HG02678 (cell line): ENCODE results near the gene TMF1.

Source experiments
- ATAC-seq: cut with Tn5 transposase; IDR thresholded peaks from one replicate; pipeline ENCODE4 v1.9.1; 2021; ENCODE audit warnings: mild to moderate bottlenecking, moderate library complexity; ENCODE audit not compliant: unreplicated experiment

The TMF1 gene, protein sequence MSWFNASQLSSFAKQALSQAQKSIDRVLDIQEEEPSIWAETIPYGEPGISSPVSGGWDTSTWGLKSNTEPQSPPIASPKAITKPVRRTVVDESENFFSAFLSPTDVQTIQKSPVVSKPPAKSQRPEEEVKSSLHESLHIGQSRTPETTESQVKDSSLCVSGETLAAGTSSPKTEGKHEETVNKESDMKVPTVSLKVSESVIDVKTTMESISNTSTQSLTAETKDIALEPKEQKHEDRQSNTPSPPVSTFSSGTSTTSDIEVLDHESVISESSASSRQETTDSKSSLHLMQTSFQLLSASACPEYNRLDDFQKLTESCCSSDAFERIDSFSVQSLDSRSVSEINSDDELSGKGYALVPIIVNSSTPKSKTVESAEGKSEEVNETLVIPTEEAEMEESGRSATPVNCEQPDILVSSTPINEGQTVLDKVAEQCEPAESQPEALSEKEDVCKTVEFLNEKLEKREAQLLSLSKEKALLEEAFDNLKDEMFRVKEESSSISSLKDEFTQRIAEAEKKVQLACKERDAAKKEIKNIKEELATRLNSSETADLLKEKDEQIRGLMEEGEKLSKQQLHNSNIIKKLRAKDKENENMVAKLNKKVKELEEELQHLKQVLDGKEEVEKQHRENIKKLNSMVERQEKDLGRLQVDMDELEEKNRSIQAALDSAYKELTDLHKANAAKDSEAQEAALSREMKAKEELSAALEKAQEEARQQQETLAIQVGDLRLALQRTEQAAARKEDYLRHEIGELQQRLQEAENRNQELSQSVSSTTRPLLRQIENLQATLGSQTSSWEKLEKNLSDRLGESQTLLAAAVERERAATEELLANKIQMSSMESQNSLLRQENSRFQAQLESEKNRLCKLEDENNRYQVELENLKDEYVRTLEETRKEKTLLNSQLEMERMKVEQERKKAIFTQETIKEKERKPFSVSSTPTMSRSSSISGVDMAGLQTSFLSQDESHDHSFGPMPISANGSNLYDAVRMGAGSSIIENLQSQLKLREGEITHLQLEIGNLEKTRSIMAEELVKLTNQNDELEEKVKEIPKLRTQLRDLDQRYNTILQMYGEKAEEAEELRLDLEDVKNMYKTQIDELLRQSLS

DNA sequence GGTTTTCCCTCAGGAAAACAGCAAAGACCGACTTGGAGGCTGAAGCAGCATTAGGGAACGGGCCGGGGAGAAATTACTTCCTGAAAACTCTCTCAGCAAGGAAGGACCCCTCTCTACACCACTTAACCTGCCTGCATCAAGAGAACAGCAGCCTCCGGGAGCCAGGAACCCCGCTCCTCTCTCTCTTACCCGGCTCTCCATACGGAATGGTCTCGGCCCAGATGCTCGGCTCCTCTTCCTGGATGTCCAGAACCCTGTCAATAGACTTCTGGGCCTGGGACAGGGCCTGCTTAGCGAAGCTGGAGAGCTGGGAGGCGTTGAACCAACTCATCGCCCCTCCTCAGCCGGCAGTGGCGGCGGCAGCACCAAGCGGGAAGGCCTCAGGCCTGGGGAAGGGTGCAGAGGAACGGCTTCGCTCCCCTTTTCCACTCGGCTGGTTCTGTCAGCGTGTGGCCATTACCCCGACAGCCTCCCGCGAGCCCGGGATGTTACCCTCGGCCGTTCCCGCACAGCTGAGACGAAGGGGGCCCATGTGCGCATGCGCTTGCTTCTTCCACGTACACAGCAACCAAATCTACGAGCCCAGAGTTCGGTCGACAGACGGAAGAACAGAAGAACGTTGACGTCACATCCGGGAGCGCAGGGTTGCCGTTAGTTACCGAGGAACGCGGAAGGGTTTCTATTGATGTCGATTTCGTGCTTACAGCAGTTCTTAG lies at the start of gene TMF1:
Gene TMF1 (minus strand): TSS at position 578 of the 716 bp plus-strand sequence. CDS start 247 bp downstream, at position 331.
- ATAC-seq = peak; percentile 95

GRCh38 chr3:69099576-69099975 lies 47.4 kb upstream of the TMF1 start:
- ATAC-seq = no peak

- ATAC-seq = no peak
Observed at GRCh38 chr3:69097407-69098086, 45.4 kb upstream of the TMF1 start.

DNA sequence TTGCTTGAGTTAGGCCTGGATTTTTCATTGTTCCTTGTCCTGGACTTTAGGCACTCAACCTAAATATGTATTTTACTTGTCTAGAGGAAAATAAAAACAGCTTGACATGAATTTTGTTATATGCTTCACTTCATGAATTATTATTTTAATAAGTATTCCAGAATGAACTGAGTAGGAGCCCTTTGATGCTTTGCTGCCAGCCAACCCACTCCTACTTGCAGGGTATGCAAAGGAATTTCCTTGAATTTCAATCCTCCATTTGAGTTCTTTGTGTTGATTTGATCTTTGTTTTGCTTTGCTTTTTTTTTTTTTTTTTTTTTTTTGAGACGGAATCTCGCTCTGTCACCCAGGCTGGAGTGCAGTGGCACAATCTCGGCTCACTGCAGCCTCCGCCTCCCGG lies 44.2 kb upstream of the TMF1 start:
- no peak for ATAC-seq

DNA sequence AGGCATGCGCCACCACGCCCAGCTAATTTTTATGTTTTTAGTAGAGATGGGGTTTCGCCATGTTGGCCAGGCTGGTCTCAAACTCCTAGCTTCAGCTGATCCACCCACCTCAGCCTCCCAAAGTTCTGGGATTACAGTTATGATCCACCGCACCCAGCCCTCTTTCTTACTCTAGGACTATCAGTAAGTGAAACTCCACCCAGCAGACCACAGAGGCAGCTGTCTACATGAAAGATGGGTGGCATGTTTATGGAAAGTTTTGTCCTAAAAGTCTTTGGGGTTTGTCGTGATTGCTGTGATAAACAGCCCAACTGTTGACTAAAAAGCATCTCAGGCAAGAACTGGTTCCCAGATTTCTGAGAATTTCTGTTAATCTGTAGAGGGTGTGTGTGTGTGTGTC lies 43.5 kb upstream of the TMF1 start:
- ATAC-seq = peak; percentile 29

DNA sequence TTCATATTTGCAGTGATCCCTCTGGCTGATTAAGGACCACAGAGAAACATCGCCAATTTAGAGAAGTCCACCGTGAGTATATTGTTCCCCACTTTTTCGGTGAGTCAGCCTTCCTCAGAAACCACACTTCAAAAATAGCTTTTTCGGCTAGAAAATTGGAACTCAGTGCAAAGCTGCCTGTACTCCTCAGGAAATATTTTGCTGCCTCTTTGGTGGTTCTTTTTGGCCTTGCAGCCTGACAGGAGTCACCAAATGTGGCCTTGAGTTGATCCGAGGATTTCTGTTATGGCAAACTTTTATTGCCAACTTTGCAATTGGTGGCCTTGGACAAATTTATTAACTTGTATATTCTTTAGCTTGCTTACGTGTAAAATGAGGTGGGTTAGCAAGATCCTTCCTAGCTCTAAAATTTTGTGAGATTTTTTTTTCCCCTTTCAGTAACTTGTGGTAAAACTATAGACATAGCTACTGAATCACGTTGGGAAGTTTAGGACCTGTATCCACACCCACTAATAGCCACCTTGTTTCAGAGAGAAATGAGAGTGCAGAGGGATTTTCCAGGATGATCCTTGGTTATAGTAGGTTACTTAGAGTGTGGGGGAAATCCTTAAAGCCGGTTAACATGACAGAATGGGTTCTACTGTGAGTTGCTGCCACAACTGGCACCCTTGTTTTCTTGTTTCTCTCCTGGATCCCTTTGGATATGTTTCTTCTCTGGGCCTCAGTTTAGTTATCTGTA lies 42.5 kb upstream of the TMF1 start:
- no peak for ATAC-seq

DNA sequence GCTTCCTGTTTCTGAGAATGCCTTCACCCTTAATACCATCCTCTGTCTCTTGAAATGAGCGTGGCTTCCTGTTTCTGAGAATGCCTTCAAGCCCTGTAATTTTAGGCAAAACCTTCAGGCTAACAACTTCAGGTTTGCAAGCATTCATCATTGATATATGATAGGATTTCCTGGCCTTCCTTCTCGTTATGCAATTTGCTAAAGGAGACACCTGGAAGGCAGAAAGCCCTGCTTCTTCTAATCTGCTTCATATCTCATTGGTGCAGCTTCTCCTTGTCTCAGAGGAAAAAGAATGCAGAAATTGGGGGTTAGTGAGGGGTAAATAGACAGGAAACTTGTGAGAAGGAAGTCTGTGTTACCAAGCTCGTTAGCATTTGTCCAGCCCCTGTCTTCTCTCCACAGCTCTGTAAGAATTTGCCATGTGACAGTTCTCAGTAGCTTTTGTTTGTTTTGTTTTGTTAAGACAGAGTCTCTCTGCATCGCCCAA lies 39.9 kb upstream of the TMF1 start:
- peak; percentile 72 for ATAC-seq

- ATAC-seq = no peak
Observed at GRCh38 chr3:69091389-69092029, 39.4 kb upstream of the TMF1 start.

- ATAC-seq = no peak
Observed at GRCh38 chr3:69090021-69090420, 37.9 kb upstream of the TMF1 start.

DNA sequence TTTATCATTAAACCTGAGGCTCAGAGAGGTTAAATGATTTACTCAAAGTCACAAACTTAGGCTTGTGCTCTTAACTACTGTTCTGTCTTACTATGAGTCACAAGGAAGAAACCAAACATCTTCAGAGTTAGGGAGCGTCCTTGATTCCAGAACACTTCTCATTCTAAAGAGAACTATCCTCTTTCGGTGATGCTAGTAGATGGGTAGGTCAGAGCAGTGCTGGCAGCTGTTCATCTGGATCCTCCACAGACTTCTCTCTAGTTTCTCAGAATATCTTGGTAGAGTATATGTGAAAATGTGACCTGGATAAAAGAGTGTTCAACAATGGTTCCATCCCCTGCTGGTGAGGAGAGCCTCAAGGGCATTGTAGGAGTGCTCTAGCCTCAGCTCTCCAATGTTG lies 35.9 kb upstream of the TMF1 start:
- ATAC-seq = peak; percentile 28

DNA sequence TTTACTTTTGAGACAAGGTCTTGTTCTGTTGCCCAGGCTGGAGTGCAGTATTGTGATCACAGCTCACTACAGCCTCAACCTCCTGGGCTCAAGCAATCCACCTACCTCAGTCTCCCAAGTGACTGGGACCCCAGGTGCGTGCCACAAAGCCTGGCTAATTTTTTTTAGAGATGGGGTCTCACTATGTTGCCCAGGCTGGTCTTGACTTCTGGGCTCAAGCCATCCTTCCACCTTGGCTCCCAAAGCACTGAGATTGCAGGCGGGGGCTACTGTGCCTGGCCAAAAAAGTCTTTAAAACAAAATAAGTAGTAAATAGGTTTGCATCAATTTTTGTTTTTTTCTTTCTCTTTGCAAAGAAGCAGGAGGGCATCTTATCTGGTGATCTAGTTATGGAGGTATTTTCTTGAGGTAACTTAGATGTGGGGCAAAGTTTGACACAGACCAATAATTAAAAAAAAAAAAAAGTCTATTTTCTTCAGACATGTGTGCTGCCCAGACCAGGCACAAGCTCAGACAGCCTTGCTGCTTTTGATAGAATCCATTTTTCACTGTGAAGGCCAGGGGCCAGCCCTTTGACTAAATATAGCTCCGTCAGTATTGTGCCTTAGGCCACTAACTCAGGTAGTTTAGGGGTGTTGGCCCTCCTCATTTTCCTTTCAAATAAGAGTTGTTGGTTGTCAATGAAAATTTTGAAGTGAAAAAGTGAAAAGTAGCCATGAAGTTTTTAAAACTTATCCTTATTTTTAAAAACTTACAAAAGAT lies 35.1 kb upstream of the TMF1 start:
- ATAC-seq = no peak

DNA sequence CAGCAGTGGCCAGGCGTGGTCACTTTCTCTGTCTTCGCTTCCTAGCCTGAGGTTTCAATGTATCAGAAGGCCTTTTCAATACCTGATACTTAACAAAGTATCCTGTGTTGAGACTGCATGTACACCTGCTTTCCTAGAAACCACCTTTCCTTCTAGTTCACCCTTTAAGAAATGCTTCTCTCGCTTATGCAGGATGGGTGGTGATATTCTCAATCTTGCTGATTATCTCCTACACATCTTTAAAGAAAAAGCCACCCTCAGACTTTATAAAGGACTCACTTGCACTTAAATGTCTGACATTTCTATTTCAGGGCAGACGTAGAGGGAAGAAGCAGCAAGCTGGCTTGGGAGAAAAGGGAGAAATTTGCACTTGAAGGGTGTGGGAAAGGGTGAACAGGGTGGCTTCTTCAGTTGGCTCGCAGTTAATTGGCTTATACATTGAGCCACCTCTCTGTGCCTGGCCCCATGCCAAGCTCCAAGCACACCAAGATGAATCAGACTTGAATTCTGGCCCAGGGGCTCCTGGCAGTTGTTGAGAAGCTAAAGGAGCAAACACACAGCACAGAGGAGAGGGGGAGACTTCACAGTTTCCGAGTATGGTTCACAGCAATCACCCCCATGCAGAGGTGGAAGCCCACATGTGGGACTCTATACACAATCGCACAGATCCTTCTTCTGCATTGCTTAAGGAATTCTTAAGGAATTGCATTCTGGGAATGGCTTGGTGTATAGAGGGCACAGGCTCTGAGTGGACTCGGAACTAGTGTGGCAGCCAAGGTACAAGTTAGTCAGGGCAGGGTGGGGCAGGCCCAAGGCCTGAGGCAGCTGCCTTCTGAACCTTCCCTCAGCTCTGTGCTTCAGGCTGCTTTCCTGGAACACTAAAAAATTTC lies 33.9 kb upstream of the TMF1 start:
- no peak for ATAC-seq

DNA sequence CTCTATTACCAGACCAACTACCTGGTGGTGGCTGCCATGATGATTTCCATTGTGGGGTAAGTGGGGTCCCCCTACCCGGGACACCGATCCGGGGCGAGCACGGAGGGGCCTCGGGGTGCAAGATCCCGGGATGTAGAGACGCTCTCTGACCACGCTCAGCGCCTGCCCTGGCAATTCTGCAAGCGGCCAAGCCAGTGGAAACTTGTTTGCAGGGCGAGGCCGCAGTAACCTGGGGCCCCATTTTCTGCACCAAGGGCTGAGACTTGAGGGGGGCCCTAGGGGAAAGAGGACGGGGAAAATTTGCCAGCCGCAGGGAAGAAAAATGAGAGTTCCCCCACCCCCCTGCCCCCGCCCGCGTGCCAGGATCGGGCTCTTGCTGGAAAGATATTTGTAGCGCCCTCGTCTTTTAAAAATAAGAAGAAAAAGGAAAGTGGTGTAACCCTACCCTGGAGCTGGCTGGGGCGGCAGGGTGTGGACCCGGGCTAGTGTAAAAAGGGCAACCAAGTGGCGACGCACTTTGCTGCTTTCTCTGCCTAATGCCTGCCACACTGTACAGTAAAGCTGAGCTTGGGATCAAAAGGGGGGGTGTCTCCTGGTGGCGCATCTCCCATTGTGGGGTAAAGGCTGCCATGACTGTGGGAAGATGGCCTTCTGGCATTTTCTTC lies 33.2 kb upstream of the TMF1 start:
- no peak for ATAC-seq

GRCh38 chr3:69084326-69085167 lies 32.4 kb upstream of the TMF1 start, which contains the start of gene ARL6IP5:
ARL6IP5 (plus strand) TSS chr3:69084937; CDS start chr3:69085048, 111 bp downstream.
- peak; percentile 52 for ATAC-seq

GRCh38 chr3:69082805-69083204 lies 30.7 kb upstream of the TMF1 start:
- ATAC-seq = peak; percentile 58

DNA sequence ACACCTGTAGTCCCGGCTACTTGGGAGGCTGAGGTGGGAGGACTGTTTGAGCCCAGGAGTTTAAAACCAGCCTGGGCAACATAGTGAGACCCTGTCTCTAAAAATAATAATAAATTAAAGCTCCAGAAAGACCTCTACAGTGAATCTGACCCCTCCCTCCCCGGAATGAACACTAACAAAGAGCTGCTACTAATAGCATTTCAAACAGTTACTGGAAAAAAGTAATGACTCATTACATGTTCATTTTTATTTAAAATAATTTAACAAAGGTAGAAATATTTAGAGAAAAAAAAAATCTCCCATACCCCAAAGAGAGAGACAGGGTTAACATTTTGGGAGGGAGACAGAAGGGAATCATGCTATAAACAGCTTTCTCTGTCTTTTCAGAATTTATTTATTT lies 30.2 kb upstream of the TMF1 start:
- ATAC-seq = no peak
